ENCODE measurements around the gene PPP2R2C. TPM values are rescaled to one million over a fixed set of nuclear protein-coding genes. Genes with fewer than 3 reads are reported as not detected.

The PPP2R2C gene
- total RNA-seq, 1 experiment from 2014 or later = 8.1 TPM

DNA sequence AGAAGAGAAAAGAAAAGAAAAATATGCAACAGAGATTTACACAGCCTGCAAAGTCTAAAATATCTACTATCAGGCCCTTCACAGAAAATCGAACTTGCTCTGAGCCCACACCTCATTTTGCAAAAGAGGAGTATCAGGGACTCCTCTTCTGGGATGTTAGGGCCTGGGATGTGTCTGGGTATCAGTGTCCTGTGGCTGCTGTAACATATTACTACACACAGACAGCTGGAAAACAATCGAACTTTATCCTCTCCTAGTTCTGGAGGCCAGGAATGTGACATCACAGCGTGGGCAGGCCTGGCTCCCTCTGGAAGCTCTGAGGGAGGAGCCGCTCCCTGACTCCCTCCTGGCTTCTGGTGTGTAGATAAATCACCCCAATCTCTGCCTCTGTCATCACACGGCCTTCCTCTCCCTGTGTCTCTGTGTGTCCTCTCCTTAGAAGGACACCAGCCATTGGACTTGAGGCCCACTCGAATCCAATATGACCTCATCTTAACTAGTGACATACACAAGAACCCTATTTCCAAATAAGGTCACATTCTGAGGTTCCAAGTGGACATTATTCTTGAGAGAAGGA, 52.9 kb downstream of the PPP2R2C start:
- no peak overlapping the region for H3K18ac ChIP-seq (ENCODE audit: insufficient read length, low read depth, low read length)
- H3K79me2 ChIP-seq (ENCODE audit: insufficient read depth, low read length) = no peaks in the 10 kb centered on the region
- no peak overlapping the region for H2BK5ac ChIP-seq (ENCODE audit: insufficient read length, low read length)
- no peak overlapping the region for H4K5ac ChIP-seq (ENCODE audit: insufficient read length, low read depth, low read length)
- H3K27ac Mint-ChIP-seq = no peak overlapping the region; a peak in 1 of 7 replicates
- no peak overlapping the region for H3K27ac ChIP-seq (ENCODE audit: insufficient read length, low read depth, low read length)
- H3K9me3 ChIP-seq (ENCODE audit: control insufficient read depth, low read depth, low read length) = no peaks in the 10 kb centered on the region
- H2BK120ac ChIP-seq (ENCODE audit: low read depth, low read length, poor library complexity, severe bottlenecking) = no peak overlapping the region
- TF ChIP-seq CTCF (conservative IDR thresholded peaks at IDR 0.05) = no peak
- no peaks in the 10 kb centered on the region for H3K36me3 Mint-ChIP-seq (ENCODE audit: insufficient read depth in 1 of 3, low read depth in 3 of 3)
- no peaks in the 10 kb centered on the region for H3K23me2 ChIP-seq (ENCODE audit: insufficient read length, low read depth, low read length, poor library complexity, severe bottlenecking)
- H3K56ac ChIP-seq (ENCODE audit: insufficient read length, low read depth, low read length) = no peak overlapping the region
- H2AK5ac ChIP-seq (ENCODE audit: insufficient read length, low read length) = no peak overlapping the region
- H3K79me1 ChIP-seq (ENCODE audit: insufficient read depth, low read depth, low read length, poor library complexity, severe bottlenecking) = no peaks in the 10 kb centered on the region
- no peak for DNase-seq
- H4K8ac ChIP-seq (replicated peaks; ENCODE audit: insufficient read length, low read depth, low read length) = no peak overlapping the region
- H3K9me3 Mint-ChIP-seq = no peaks in the 10 kb centered on the region
- no peak overlapping the region for H3K23ac ChIP-seq (ENCODE audit: insufficient read length, low read depth, low read length)
- no peak overlapping the region for H2BK20ac ChIP-seq (ENCODE audit: low read depth, low read length, poor library complexity, severe bottlenecking)
- no peak overlapping the region for H3K4ac ChIP-seq (ENCODE audit: low read depth, low read length)
- H3K14ac ChIP-seq (ENCODE audit: insufficient read depth, low read length) = no peak overlapping the region
- H3T11ph ChIP-seq (ENCODE audit: low read length) = no peak overlapping the region
- no peaks in the 10 kb centered on the region for H3K27me3 ChIP-seq (ENCODE audit: insufficient read depth, low read length)
- no peak overlapping the region for H4K91ac ChIP-seq (ENCODE audit: insufficient read length, low read depth, low read length)
- peaks cover 6 to 18% of the 10 kb centered on the region in 2 experiments; a peak in 3 of 4 replicates for H3K4me1 Mint-ChIP-seq
- no peaks in the 10 kb centered on the region for H3K4me1 ChIP-seq (ENCODE audit: insufficient read depth, low read length)
- H4K20me1 ChIP-seq (ENCODE audit: control insufficient read depth, insufficient read depth, insufficient read length) = no peaks in the 10 kb centered on the region
- no peaks in the 10 kb centered on the region for H3K27me3 Mint-ChIP-seq (ENCODE audit: low read depth)
- WGBS (ENCODE audit: extremely low coverage, insufficient read length, low lambda C conversion rate) = no CpG with 5 or more reads among the region's 6 CpGs
- no peak overlapping the region for H2BK12ac ChIP-seq (ENCODE audit: insufficient read length, low read depth, low read length)
- no peak overlapping the region for H3K9ac ChIP-seq (ENCODE audit: extremely low read depth, insufficient read length, low read length)
- no peak overlapping the region for H2BK15ac ChIP-seq (ENCODE audit: low read depth, low read length)
- H2AFZ ChIP-seq (ENCODE audit: low read length) = no peak overlapping the region
- H3K4me2 ChIP-seq (ENCODE audit: insufficient read depth, insufficient read length, low read length) = no peak overlapping the region
- no peak overlapping the region for H3K4me3 Mint-ChIP-seq

All from H9 (cell line).